ENCODE data around the gene RAD51B.

GRCh38 chr14:67919259-67920032 is 99.9 kb downstream of the RAD51B start:
- TF ChIP-seq SUZ12 (IDR thresholded peaks at IDR 0.05; ENCODE audit: extremely low read depth, insufficient read depth, insufficient read length) (no peak), YY1 (IDR thresholded peaks at IDR 0.05; ENCODE audit: insufficient read depth, insufficient read length) (no peak), ZNF274 (IDR thresholded peaks at IDR 0.05; ENCODE audit: low read depth, low read length) (no peak)
